GM21423 (cell line): ENCODE measurements around the gene SANBR.
"Not testable (repeated sequence)": the region's sequence is repeated elsewhere in the genome, so short reads cannot be mapped to it uniquely, and the experiment has no call there.

ENCODE experiments used
- ATAC-seq: cut with Tn5 transposase; IDR thresholded peaks from one replicate; pipeline ENCODE4 v1.9.1; 2021; ENCODE audit warnings: mild to moderate bottlenecking, moderate library complexity; ENCODE audit not compliant: unreplicated experiment

SANBR gene

DNA sequence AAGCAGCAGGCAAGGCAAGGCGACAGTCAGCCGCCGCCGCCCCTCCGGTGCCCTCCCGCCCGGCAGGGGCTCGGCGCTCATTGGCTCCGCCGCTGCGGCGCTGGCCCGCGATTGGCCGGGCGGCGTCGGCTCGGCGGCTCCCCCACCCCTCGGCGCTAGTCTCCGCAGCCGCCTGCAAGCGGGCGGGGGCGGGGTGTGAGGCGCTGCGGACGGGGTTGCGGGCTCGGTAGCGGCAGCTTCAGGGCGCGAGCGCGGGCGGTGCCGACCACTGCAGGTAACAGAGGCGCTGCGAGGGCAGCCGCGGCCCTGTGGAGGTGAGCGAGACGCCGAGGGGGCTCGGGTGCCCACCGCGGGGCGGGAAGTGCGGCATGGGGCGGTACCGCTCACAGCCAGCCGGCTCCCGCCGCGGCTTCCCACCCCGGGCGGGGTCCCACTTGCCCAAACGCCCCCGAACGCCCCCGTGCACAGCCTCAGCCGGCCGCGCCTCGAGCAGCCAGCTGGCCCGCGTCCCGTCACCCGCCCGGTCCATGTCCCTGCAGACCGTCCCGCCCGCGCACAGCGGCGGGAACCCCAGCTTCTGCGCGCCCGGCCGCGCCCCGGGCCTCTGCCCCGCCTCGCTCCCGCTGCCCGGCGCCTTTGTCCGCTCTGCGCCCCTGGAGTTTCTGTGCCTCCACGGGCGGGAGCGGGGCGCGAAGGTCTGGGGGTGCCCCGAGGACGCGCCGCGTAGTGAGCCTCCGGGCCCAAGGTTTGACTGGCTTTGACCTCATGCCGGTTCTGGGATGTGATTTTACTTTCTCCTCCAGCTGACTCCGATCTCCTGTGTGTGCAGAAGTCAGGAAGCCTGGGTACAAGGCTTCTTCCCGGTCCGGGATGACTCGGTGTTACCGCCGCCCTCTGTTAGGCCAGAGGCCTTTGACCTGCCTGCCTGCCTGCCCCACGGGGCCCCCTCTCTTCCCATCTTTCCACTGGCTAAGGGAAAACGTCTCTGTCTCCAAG is at the start of gene SANBR:
Gene SANBR (plus strand): TSS at position 158 of the 996 bp plus-strand sequence. CDS start 4,480 bp downstream, outside the sequence.
- ATAC-seq: peak; percentile 97

DNA sequence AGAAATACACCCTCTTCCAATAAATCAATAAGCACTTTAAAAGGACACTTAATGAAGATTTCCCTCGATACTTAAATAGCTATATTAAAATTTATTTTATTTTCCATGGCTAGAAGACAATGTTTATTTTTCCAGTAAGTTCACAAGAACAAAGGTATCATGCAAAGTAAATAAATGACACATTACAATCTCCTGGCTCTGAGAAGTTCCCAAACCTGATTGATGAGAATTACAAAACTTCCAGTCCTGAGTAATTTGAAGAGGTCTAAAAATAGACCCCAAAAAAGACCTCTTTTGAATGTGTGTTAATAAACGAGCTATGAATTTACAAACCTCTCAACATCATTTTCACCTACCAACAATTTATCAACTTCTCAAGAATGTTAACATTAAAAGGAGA is 49.7 kb upstream of the SANBR start:
- no peak for ATAC-seq

DNA sequence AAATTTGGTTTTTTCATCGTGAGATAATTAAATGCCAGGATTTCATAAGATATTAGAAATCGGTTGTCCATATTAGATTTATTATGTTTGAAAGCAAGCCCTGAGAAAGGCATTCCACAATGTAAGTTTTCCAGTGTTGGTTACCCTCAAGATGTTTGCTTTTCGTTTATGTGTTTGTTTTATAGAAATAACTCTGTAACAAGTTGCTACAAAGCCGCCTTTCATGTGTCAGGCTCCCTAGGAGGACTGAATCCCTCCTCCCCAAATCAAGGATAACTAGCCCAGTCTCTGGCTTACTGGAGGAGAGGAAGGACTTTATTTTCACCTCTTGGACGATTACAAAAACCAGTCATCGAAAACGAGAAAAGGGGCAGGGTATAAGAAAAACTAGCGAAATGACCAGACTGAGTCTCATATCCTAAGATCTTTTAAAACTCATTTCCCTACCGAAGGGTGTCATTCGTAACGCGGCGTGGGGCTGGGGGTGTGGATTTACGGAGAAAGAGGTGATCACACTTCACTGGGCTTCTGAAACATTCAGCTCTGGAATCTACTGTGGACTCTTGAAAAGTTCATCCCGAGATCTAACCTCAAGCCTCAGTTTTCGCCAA is 49.2 kb upstream of the SANBR start:
- ATAC-seq: peak; percentile 7

DNA sequence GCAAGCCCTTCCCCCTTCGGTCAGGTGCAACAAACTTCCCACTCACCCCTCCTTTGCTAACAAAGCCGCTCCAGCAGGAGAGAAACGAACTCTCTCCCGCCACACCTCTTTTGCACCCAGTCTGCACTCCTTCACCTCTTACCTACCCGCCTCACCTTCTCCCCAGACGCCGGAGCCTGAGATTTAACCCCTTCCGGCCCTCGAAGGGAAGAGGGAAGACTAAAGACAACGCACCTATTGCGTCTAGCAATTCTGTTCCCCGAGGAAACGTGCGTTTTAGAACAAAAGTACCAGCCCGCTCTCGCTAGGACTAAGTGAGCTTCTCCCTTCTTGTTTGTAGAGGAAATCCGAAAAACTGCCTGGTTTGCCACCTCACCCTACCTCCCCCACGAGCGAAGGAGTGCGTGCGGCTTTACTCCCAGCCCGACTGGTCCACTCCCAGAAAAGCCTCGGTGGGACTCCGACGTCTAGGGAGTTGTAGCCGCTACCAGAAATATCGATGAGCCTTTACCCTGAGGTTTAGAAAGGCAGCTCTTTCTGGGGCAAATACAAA is 48.6 kb upstream of the SANBR start:
- ATAC-seq: peak; percentile 64

DNA sequence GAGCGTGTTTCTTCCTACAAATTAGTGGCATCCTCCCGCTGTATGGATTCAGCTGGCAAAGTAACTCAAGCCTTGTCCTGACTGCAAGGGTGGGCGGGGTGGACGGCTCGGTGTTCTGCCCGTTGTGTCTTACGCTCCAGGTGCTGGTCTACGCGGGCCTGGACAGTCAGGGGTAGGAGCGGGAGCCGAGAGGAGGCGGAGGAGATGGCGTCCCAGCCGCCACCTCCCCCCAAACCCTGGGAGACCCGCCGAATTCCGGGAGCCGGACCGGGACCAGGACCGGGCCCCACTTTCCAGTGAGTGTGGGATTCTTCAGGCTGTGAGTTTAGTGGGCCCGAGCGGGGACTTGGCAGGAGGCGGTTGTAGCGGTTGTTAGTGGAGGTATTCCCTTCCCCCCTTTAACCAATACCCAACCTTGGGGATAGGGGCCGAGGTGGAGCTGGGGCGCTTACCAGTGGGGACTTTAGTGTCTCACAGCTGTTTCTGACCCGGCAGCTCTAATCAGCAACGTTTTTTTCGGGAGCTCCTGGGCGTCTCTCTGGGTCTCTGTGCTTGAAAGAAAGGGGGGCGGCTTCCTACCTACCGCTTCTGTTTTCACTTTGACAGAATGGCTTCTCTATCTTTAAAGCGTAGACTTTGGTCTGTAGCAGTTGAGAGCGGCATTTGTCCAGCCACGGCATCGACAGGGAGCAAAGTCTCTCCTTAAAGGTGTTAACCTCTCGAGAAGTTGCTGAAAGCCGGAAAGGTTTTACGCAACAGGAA is 47.9 kb upstream of the SANBR start, which contains the start of the genes PEX13 and PUS10:
Gene PEX13 (plus strand): TSS at position 165 of the 762 bp plus-strand sequence. CDS start 40 bp downstream, at position 205.
Gene PUS10 (minus strand): TSS at position 700 of the 762 bp plus-strand sequence. CDS start 6,365 bp downstream, outside the sequence.
- peak; percentile 70 for ATAC-seq

DNA sequence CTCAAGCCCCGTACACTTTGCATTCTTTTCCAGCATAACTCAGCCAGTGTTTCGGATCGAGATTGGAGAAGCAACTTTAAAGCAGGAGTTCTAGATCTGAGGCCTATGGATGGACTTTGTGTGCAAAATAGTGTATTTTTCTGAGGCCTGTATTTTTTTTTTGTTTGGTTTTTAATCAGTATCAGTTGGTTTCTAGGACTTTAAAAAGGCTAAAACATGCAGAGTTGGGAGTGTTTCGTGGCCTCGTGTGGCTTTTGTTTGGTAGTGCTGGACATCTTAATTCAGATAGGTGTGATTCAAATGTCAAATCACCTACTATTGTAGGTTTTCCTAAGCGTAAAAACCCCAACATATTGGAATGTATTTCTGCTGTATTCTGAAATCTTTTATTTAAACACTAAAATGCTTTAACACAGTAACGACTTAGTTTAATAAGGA is 47.3 kb upstream of the SANBR start:
- no peak for ATAC-seq

DNA sequence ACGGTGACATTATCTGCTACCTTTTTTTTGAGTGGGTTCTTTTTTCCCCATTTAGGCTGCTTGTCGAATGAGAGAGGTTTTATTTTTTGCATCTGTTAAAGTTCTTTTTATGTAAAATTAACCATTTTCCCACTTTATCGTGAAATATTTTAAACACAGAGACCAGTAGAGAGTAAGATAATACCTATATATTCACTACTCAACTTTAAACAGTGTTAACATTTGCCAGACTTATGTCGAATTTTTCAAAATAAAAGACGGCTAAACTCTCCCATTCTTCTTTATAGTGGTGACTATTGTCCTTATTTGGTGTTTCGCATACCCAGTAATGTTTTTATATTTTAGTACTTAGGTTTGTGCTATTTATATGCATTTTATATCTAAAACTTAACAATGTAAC is 46.9 kb upstream of the SANBR start:
- no peak for ATAC-seq

DNA sequence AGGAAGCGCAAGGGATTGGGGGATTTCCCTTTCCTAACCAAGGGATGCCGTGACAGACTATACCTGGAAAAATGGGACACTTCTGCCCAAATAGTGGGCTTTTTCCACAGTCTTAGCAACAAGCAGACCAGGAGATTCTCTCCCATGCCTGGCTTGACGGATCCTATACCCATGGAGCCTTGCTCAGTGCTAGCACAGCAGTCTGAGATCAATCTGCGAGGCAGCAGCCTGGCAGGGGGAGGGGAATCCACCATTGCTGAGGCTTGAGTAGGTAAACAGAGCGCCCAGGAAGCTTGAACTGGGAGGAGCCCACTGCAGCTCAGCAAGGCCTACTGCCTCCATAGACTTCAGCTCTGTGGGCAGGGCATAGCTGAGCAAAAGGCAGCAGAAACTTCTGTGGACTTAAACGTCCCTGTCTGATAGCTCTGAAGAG is 44.4 kb upstream of the SANBR start:
- ATAC-seq: no peak

DNA sequence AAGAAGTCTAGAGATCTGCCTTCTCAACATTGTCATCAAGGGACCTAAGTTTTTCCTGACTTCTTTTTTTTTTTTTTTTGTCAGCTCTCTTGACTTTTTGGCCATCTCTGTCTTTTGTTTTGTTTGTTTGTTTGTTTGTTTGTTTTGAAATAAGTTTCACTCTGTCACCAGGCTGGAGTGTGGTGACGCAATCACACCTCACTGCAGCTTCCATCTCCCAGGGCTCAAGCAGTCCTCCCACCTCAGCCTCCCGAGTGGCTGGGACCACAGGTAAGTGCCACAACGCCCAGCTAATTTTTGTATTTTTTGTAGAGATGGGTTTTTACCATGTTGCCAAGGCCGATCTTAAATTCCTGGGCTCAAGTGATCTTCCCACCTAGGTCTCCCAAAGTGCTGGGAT is 42.0 kb upstream of the SANBR start:
- ATAC-seq: no peak

DNA sequence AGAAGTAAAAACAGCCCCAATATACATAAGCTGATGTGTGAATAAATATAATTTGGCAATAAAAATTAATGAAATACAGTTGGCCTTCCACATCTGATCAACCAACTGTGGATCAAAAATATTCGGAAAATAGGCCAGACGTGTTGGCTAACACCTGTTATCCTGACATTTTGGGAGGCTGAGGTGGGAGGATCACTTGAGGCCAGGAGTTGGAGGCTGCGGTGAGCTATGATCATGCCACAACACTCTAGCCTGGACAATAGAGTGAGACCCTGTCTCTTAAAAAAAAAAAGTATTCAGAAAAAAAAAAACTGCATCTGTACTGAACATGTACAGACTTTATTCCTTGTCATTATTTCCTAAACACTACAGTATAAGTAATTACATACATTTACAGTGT is 36.1 kb upstream of the SANBR start:
- no peak for ATAC-seq

DNA sequence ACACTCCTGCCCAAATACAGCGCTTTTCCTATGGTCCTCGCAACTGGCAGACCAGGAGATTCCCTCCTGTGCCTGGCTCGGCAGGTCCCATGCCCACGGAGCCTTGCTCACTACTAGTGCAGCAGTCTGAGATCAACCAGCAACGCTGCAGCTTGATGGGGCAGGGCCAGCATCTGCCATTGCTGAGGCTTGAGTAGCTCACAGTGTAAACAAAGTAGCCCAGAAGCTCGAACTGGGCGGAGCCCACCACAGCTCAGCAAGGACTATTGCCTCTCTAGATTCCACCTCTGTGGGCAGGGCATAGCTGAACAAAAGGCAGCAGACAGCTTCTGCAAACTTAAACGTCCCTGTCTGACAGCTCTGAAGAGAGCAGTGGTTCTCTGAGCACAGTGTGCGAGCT is 31.1 kb upstream of the SANBR start:
- ATAC-seq: not testable (repeated sequence)

DNA sequence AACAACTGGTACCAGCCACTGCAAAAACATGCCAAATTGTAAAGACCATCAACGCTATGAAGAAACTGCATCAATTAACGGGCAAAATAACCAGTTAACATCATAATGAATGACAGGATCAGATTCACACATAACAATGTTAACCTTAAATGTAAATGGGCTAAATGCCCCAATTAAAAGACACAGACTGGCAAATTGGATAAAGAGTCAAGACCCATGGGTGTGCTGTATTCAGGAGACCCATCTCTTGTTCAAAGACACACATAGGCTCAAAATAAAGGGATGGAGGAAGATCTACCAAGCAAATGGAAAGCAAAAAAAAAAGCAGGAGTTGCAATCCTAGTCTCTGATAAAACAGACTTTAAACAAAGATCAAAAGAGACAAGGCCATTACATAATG is 29.0 kb upstream of the SANBR start:
- not testable (repeated sequence) for ATAC-seq

DNA sequence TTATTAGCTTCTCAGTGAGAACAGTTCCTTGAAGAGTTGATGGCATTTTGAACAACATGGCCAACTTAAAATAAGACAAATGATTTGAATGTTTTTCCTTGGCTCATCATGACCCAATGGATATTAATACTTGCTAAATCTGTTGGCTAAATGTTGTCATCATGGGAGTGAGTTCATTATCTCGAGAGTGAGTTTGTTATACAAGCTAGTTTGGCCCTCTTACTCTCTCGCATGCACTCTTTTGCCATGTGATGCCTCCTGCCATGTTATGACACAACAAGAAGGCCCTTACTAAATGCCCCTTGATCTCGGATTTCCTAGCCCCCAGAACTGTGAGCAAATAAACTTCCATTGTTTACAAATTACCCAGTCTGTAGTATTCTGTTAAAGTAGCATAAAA is 22.9 kb upstream of the SANBR start:
- ATAC-seq: no peak

DNA sequence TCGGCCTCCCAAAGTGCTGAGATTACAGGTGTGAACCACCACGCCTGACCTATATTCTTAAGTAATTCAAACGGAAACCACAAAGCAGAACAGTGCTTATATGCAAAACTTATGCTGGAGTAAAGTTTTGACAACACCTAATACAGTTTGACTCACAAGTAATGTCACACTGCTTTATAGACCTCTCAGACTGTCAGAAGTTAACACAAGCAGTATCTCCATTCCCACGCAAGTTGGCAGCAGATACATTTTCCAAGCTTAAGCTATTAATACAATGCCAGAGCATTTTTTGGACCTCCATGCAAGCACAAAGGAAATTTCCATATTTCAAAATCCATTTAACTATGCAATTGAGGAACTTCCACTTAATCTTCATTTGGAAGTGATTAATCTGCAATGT is 21.0 kb upstream of the SANBR start:
- ATAC-seq: no peak

DNA sequence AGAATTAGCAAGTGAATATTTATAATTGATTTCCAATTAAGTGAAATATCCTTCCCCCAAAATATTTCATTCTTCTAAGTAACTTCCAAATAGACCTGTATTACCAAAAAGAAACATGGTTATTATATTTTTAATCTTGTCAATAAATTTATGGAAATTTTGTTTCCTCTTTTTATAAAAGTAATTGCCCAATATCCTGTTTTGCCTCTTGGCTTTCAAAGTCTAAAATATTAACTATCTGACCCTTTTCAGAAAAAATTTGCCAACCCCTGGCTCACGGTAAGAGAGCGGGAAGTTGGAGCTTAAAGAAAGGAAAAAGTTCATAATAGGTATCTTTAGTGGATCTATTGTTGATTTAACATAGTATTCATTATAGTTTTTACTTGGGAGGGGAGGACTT is 20.4 kb upstream of the SANBR start:
- ATAC-seq: no peak

DNA sequence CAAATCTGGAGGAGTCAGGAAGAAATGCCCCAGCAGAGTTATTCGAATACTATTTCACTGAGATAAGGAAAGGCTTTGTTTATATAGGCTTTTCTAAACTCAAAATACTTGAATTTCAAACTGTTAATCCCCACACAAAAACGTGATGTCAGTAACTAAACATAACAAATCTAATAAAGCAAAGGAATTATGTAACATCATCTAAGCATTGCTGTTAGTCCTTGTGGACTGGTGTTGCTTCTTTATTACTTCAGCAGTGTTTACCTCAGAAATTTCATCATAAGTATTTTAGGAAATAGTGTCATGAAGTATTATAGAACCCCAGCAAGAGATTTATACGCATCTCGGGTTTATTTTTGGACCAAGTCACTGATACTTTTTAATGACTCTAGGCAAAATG is 19.7 kb upstream of the SANBR start:
- ATAC-seq: no peak

DNA sequence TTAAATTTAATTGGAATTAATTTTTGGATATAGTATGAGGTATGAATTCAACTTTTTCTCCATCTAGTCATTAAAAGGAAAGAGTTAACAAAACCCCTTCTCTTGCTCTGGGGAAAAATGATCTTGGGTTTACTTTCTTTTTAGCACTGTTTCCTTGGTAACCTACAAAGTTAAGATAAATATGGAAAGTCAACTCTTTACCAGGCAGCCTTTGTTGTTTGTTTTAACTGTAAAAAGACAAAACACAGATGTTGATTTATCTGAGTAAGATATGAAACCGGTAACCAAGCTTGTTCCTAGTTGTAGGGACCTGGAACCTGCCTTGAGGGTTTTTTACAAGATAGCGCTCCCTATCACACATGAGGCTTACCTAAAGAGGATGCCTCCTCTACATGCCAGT is 10.1 kb upstream of the SANBR start:
- no peak for ATAC-seq

DNA sequence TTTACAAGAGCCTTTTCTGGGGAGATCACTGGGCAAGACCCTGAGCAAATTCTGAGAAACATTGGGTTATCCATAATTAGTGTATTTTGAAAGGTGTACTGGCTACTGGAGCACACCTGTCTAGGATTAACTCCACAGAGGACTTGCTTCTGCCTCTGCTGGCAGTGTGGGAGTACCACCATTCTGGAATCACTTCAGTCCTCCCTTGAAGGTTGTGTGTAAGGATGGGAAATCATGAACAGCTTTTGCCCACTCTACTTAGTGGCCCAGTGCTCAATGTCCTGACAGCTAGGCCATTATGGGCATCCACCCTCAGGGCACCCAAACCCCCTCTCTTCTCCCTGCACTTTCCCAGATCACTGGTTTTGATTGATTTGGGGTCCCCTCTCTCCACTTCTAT is 8.1 kb upstream of the SANBR start:
- ATAC-seq: no peak

DNA sequence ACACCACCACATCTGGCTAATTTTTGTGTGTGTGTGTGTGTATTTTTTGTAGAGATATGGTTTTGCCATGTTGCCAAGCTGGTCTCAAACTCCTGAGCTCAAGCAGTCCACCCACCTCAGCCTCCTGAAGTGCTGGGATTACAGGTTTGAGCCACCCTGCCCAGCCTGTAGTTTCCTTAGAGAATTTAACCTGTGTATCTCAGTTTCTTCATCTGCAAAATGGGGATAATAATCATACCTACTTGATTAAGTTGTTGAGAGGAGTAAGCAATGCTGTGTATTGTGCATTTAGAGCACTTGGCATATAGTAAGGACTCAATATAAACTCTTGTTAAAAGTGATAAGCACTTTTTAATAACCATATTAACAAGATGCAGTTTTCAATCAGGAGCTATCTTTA is 6.3 kb upstream of the SANBR start:
- no peak for ATAC-seq

DNA sequence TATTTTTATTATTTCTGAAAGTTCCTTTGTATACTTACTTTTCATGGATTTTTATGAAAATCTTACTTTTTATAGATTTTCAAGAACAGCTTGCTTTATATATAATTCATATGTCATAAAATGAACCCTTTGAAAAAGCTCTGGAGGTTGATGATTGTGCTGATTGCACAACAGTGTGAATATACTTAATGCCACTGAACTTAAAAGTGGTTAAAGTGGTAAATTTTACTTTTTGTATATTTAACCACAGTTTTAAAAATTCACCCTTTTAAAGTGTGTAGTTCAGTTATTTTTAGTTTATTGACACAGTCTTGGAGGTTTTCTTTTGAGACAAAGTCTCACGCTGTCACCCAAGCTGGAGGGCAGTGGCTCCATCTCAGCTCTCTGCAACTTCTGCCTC is 8.4 kb downstream of the SANBR start:
- ATAC-seq: no peak

DNA sequence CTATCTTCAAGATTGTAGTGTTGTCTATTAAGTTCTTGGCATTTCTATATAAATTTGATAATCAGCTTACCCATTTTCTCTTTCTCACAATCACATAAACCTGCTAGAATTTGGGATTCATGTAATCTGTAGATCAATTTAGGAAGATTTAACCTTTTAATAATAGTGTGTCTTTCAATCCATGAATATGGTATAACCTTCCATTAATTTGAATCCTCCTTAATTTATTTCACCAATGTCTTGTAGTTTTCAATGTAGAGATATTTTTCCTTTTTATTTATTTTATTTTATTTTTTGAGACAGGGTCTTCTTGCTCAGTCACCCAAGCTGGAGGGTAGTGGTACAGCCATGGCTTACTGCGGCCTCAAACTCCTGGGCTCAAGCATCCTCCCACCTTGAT is 20.2 kb downstream of the SANBR start:
- no peak for ATAC-seq
